MM.1S (cell line): ENCODE measurements around the gene HIPK2.

ENCODE experiments used
- CTCF ChIP-seq: fragments of 300-600 bp; sonication (generic); IDR thresholded peaks from 2 replicates; pipeline ENCODE4 v1.5.1; 2016; ENCODE audit warnings: antibody characterized with exemption, low read length, mixed read lengths
- EZH2 ChIP-seq: fragments of 300-600 bp; sonication (generic); optimal IDR thresholded peaks from 2 replicates; pipeline ENCODE3; 2017; ENCODE audit warnings: low read depth, mild to moderate bottlenecking, antibody characterized with exemption, low read length, mixed read lengths
- EZH2phosphoT487 ChIP-seq: fragments of 300-600 bp; sonication (generic); IDR thresholded peaks from 2 replicates; pipeline ENCODE4 v1.6.1; 2018; ENCODE audit warnings: antibody characterized with exemption, low read length

- TF ChIP-seq CTCF (no peak), EZH2 (no peak), EZH2phosphoT487 (no peak)
Measured at GRCh38 chr7:139708541-139708940, 69.3 kb downstream of the HIPK2 start.
